Suprapubic skin (tissue), 4 donors: ENCODE measurements around the gene FOXP4.

Experiments used
- POLR2A ChIP-seq, 2 donors: fragments of 450-650 bp; IDR thresholded peaks; one replicate each; pipeline ENCODE4 v1.6.1; 2017; ENCODE audit warnings: antibody characterized with exemption in 2 of 2, mild to moderate bottlenecking in 2 of 2, moderate library complexity in 2 of 2
- POLR2AphosphoS5 ChIP-seq, 3 donors: sonication (generic); formaldehyde crosslinking; IDR thresholded peaks; one replicate each; pipeline ENCODE4 v1.6.1; 2017; ENCODE audit warnings: antibody characterized with exemption in 3 of 3
- TF ChIP-seq, protein P1 (sequence below), 2 donors: fragments of 200-600 bp in 1 of 2; fragments of 450-650 bp in 1 of 2; sonication (generic) in 1 of 2; IDR thresholded peaks; one replicate each; pipeline ENCODE4 v1.5.1; 2016 to 2019; ENCODE audit warnings: antibody characterized with exemption in 2 of 2, mild to moderate bottlenecking in 1 of 2, moderate library complexity in 1 of 2

DNA sequence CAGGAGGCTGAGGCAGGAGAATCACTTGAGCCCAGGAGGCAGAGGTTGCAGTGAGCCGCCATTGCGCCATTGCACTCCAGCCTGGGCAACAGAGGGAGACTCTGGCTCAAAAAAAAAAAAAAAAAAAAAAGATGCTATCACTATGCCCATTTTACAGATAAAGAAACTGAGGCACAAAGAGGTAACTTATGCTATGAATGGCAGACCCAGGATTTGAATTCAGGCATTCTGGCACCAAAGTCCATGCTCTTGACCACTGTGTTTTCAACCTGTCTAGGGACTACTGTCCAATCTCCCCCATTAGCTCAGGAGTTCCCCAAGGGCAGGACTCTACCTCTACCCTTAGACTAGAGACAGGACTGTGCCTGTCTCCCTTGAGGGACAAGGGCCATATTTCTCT lies 82.9 kb downstream of the FOXP4 start:
- TF ChIP-seq, protein P1, sequence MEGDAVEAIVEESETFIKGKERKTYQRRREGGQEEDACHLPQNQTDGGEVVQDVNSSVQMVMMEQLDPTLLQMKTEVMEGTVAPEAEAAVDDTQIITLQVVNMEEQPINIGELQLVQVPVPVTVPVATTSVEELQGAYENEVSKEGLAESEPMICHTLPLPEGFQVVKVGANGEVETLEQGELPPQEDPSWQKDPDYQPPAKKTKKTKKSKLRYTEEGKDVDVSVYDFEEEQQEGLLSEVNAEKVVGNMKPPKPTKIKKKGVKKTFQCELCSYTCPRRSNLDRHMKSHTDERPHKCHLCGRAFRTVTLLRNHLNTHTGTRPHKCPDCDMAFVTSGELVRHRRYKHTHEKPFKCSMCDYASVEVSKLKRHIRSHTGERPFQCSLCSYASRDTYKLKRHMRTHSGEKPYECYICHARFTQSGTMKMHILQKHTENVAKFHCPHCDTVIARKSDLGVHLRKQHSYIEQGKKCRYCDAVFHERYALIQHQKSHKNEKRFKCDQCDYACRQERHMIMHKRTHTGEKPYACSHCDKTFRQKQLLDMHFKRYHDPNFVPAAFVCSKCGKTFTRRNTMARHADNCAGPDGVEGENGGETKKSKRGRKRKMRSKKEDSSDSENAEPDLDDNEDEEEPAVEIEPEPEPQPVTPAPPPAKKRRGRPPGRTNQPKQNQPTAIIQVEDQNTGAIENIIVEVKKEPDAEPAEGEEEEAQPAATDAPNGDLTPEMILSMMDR (IDR thresholded peaks at IDR 0.05), result no peak
- TF ChIP-seq POLR2AphosphoS5 (IDR thresholded peaks at IDR 0.05) (no peak), POLR2A (IDR thresholded peaks at IDR 0.05) (no peak)
